ENCODE measurements around the gene FGD3.

Gene FGD3

GRCh38 chr9:93003552-93004407 lies 56.5 kb downstream of the FGD3 start:
- no peak for FAIRE-seq
- TF ChIP-seq CTCF (IDR thresholded peaks at IDR 0.05; ENCODE audit: insufficient read depth, missing control alignments), result peak; percentile 60
- no peak for DNase-seq (ENCODE audit: insufficient read length, low spot score)

- DNase-seq (ENCODE audit: insufficient read length, low spot score) (no peak), FAIRE-seq (no peak)
- no peak for TF ChIP-seq CTCF (IDR thresholded peaks at IDR 0.05; ENCODE audit: insufficient read depth, missing control alignments)
Measured at GRCh38 chr9:93004561-93004960, 57.2 kb downstream of the FGD3 start.

GRCh38 chr9:93005876-93006275 lies 58.6 kb downstream of the FGD3 start:
- no peak for DNase-seq (ENCODE audit: insufficient read length, low spot score)
- no peak for FAIRE-seq
- TF ChIP-seq CTCF (IDR thresholded peaks at IDR 0.05; ENCODE audit: insufficient read depth, missing control alignments), result no peak

GRCh38 chr9:93007529-93008058 lies 60.3 kb downstream of the FGD3 start:
- FAIRE-seq (no peak), DNase-seq (ENCODE audit: insufficient read length, low spot score) (no peak)
- TF ChIP-seq CTCF (IDR thresholded peaks at IDR 0.05; ENCODE audit: insufficient read depth, missing control alignments), result no peak

GRCh38 chr9:93008457-93008856 lies 61.1 kb downstream of the FGD3 start:
- no peak for TF ChIP-seq CTCF (IDR thresholded peaks at IDR 0.05; ENCODE audit: insufficient read depth, missing control alignments)
- no peak for FAIRE-seq

GRCh38 chr9:93009337-93010015 lies 62.2 kb downstream of the FGD3 start:
- FAIRE-seq (no peak), DNase-seq (ENCODE audit: insufficient read length, low spot score) (no peak)
- no peak for TF ChIP-seq CTCF (IDR thresholded peaks at IDR 0.05; ENCODE audit: insufficient read depth, missing control alignments)

More at GRCh38 chr9:93008457-93008856, 61.1 kb downstream of the FGD3 start:
- DNase-seq (ENCODE audit: insufficient read length, low spot score), result no peak

Measured in D721Med (cell line).